ENCODE measurements around the gene ERGIC1.

DNA sequence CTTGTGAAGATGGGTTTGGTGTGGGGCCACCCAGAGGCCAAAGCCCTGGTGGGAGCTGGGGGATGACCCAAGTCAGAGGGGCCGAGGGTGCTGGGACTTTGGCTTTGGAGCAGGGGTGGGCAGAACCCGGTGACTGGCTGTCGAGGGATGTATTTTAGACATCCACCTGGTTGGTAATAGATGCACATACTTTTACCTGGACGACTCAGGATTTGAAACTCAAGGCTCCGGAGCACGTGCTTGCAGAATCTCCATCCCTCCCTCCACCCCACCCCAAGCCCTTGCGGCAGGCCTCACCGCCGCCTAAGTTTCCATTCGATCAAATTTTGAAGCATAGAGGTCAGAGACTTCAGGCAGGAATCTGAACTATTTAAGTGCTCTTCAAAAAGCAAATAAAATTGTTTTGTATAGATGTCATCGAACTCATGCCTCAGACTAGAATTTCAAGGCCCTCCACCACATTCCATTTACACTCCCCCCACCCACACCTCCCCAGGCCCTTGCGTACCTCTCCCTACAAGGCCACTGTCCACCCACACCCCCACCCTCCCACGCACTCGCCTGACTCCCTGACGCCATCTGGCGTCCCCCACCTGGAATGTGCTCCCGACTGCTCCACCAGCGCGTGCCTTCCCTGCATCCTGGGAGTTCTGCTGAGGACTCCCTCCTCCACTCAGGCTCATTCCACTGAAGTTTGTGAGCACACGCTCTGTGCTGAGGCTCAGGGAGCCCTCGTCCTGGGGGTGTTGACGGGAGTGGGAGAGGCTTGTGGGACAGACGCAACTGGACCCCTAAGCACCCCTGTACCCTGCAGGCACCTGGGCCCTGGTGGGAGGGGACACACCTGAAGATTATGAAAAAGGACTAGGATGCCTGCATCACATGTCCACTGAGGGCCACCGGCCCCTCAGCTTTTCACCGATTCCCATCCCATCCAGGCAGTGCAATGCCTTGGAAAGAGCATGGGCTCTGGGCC, 68.7 kb downstream of the ERGIC1 start:
- TF ChIP-seq, protein P1, sequence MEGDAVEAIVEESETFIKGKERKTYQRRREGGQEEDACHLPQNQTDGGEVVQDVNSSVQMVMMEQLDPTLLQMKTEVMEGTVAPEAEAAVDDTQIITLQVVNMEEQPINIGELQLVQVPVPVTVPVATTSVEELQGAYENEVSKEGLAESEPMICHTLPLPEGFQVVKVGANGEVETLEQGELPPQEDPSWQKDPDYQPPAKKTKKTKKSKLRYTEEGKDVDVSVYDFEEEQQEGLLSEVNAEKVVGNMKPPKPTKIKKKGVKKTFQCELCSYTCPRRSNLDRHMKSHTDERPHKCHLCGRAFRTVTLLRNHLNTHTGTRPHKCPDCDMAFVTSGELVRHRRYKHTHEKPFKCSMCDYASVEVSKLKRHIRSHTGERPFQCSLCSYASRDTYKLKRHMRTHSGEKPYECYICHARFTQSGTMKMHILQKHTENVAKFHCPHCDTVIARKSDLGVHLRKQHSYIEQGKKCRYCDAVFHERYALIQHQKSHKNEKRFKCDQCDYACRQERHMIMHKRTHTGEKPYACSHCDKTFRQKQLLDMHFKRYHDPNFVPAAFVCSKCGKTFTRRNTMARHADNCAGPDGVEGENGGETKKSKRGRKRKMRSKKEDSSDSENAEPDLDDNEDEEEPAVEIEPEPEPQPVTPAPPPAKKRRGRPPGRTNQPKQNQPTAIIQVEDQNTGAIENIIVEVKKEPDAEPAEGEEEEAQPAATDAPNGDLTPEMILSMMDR (IDR thresholded peaks at IDR 0.05; ENCODE audit: poor library complexity, severe bottlenecking) = peak; percentile 21
- TF ChIP-seq EZH2 (IDR thresholded peaks at IDR 0.05; ENCODE audit: borderline replicate concordance, insufficient read depth, low read length, poor library complexity, severe bottlenecking) = no peak
- no peak for TF ChIP-seq POLR2AphosphoS5 (IDR thresholded peaks at IDR 0.05)
- no peak for TF ChIP-seq MXI1 (conservative IDR thresholded peaks at IDR 0.05; ENCODE audit: poor library complexity, severe bottlenecking)
- no peak for TF ChIP-seq TAF1 (IDR thresholded peaks at IDR 0.05; ENCODE audit: low read depth)
